Body of pancreas (tissue), 4 donors: ENCODE results near the gene RANBP1.

Source experiments
- POLR2A ChIP-seq, 3 donors: fragments of 450-650 bp; IDR thresholded peaks; one replicate each; pipeline ENCODE4 v1.6.1; 2016; ENCODE audit warnings: antibody characterized with exemption in 3 of 3, mild to moderate bottlenecking in 2 of 3
- TF ChIP-seq, protein P1 (sequence below), 7 experiments: fragments of 450-650 bp in 4 of 7; fragments of 200-600 bp in 3 of 7; sonication (generic) in 3 of 7; IDR thresholded peaks; one replicate each; pipeline ENCODE4 v1.5.1; 2016 to 2019; ENCODE audit warnings: antibody characterized with exemption in 7 of 7

DNA sequence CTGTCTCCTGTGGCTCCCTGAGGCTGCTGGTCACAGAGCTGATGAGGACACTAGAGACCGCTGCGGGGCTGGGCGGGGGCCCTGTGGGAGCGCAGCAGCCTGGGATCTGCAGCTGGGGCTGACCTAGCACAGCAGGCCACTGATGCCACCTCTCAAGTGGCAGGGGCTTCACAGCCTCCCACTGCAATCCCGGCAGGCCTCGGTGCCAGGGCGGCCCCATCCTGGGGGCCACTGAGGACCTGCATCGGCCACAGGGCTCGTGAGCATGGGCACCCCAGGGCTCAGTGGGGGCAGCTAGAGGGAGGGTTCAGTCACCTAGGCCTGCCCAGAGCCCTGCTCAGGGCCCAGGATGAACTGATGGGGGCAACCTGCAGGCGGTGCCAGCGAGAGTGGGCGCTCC is 49.5 kb downstream of the RANBP1 start:
- TF ChIP-seq, protein P1, sequence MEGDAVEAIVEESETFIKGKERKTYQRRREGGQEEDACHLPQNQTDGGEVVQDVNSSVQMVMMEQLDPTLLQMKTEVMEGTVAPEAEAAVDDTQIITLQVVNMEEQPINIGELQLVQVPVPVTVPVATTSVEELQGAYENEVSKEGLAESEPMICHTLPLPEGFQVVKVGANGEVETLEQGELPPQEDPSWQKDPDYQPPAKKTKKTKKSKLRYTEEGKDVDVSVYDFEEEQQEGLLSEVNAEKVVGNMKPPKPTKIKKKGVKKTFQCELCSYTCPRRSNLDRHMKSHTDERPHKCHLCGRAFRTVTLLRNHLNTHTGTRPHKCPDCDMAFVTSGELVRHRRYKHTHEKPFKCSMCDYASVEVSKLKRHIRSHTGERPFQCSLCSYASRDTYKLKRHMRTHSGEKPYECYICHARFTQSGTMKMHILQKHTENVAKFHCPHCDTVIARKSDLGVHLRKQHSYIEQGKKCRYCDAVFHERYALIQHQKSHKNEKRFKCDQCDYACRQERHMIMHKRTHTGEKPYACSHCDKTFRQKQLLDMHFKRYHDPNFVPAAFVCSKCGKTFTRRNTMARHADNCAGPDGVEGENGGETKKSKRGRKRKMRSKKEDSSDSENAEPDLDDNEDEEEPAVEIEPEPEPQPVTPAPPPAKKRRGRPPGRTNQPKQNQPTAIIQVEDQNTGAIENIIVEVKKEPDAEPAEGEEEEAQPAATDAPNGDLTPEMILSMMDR (IDR thresholded peaks at IDR 0.05), result no peak
- no peak for TF ChIP-seq POLR2A (IDR thresholded peaks at IDR 0.05)
